SU-DHL-6 (cell line): ENCODE results near the gene NBEAL1.

ENCODE experiments used
- CTCF ChIP-seq: fragments of 200-600 bp; sonication (generic); IDR thresholded peaks from one replicate; pipeline ENCODE4 v1.5.1; 2017; ENCODE audit warnings: antibody characterized with exemption, mild to moderate bottlenecking, low read length, moderate library complexity; ENCODE audit not compliant: insufficient read depth, poor library complexity, severe bottlenecking
- EZH2phosphoT487 ChIP-seq: fragments of 200-600 bp; sonication (generic), shearing (Covaris generic); conservative IDR thresholded peaks from 2 replicates; pipeline ENCODE4 v1.6.1; 2018; ENCODE audit warnings: mild to moderate bottlenecking, antibody characterized with exemption, low read length, moderate library complexity, mixed read lengths

GRCh38 chr2:203164311-203164935 lies 149.7 kb downstream of the NBEAL1 start:
- TF ChIP-seq CTCF, result no peak
- TF ChIP-seq EZH2phosphoT487, result no peak
